ENCODE data around the gene MS4A10. TPM values are rescaled to one million over a fixed set of nuclear protein-coding genes. Genes with fewer than 3 reads are reported as not detected.

MS4A10 gene
- total and polyA plus RNA-seq, 4 donors: not detected

DNA sequence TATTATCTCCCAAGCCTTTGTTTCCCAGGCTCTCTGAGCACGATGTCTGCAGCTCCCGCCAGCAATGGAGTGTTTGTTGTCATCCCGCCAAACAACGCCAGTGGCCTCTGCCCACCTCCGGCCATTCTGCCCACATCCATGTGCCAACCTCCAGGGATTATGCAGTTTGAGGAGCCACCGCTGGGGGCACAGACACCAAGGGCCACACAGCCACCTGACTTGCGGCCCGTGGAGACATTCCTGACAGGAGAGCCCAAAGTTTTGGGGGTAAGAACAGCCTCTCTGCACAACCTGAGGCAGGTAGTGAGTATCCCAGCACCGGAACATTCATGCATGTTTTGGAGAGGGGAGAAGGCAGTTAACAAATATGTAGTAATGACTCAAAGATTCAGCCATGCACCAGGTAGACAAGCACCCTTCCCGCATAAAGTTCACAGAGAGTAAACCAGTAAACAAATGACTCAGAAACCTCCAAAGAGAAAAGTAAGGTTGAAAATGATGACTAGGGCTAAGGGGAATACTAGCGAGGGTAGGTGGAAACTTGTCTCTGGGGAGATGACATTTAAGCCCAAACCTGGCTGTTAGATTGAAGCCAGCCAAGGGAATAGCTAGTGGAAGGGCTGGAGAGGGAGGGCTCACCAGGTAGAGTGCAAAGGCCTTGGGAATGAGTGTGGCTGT is 21.3 kb upstream of the MS4A10 start:
- Histone ChIP-seq H3K9ac (ENCODE audit: low read depth in 1 of 2, low read length in 2 of 2) (no peak overlapping the region), H3K27me3 (ENCODE audit: control insufficient read depth in 4 of 4, insufficient read depth in 4 of 4, low read length in 3 of 4) (peaks cover 0 to 5% (median 0%) of the 10 kb centered on the region in 4 donors), H3K4me1 (ENCODE audit: control insufficient read depth in 4 of 4, insufficient read depth in 4 of 4, low read length in 3 of 4) (no peaks in the 10 kb centered on the region), H3K27ac (ENCODE audit: low read depth in 1 of 2, low read length in 2 of 2) (no peak overlapping the region), H3K4me3 (ENCODE audit: low read depth in 1 of 3, low read length in 3 of 3) (no peak overlapping the region), H3K9me3 (ENCODE audit: control insufficient read depth in 4 of 4, low read length in 3 of 4) (no peaks in the 10 kb centered on the region), H3K36me3 (ENCODE audit: control insufficient read depth in 4 of 4, insufficient read depth in 3 of 4, low read depth in 1 of 4, low read length in 3 of 4) (no peaks in the 10 kb centered on the region)
- 87% methylated on average over 11 of the region's 11 CpGs for WGBS
- DNase-seq (ENCODE audit: low spot score): no peak
- TF ChIP-seq, protein P1, sequence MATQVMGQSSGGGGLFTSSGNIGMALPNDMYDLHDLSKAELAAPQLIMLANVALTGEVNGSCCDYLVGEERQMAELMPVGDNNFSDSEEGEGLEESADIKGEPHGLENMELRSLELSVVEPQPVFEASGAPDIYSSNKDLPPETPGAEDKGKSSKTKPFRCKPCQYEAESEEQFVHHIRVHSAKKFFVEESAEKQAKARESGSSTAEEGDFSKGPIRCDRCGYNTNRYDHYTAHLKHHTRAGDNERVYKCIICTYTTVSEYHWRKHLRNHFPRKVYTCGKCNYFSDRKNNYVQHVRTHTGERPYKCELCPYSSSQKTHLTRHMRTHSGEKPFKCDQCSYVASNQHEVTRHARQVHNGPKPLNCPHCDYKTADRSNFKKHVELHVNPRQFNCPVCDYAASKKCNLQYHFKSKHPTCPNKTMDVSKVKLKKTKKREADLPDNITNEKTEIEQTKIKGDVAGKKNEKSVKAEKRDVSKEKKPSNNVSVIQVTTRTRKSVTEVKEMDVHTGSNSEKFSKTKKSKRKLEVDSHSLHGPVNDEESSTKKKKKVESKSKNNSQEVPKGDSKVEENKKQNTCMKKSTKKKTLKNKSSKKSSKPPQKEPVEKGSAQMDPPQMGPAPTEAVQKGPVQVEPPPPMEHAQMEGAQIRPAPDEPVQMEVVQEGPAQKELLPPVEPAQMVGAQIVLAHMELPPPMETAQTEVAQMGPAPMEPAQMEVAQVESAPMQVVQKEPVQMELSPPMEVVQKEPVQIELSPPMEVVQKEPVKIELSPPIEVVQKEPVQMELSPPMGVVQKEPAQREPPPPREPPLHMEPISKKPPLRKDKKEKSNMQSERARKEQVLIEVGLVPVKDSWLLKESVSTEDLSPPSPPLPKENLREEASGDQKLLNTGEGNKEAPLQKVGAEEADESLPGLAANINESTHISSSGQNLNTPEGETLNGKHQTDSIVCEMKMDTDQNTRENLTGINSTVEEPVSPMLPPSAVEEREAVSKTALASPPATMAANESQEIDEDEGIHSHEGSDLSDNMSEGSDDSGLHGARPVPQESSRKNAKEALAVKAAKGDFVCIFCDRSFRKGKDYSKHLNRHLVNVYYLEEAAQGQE (IDR thresholded peaks at IDR 0.05): no peak
- TF ChIP-seq JUND (IDR thresholded peaks at IDR 0.05) (no peak), HNF4G (IDR thresholded peaks at IDR 0.05) (no peak), NR2F2 (IDR thresholded peaks at IDR 0.05) (no peak), HNF4A (conservative IDR thresholded peaks at IDR 0.05) (no peak), RAD21 (IDR thresholded peaks at IDR 0.05) (no peak), FOXA2 (IDR thresholded peaks at IDR 0.05) (no peak), TAF1 (conservative IDR thresholded peaks at IDR 0.05) (no peak), RXRA (IDR thresholded peaks at IDR 0.05) (no peak), EGR1 (IDR thresholded peaks at IDR 0.05; ENCODE audit: low read depth in 2 of 2) (no peak), GABPA (IDR thresholded peaks at IDR 0.05 in 1 of 2, conservative IDR thresholded peaks at IDR 0.05 in 1 of 2) (no peak), FOXA1 (IDR thresholded peaks at IDR 0.05) (no peak), YY1 (IDR thresholded peaks at IDR 0.05) (no peak), SP1 (IDR thresholded peaks at IDR 0.05) (no peak)
- TF ChIP-seq, protein P2, sequence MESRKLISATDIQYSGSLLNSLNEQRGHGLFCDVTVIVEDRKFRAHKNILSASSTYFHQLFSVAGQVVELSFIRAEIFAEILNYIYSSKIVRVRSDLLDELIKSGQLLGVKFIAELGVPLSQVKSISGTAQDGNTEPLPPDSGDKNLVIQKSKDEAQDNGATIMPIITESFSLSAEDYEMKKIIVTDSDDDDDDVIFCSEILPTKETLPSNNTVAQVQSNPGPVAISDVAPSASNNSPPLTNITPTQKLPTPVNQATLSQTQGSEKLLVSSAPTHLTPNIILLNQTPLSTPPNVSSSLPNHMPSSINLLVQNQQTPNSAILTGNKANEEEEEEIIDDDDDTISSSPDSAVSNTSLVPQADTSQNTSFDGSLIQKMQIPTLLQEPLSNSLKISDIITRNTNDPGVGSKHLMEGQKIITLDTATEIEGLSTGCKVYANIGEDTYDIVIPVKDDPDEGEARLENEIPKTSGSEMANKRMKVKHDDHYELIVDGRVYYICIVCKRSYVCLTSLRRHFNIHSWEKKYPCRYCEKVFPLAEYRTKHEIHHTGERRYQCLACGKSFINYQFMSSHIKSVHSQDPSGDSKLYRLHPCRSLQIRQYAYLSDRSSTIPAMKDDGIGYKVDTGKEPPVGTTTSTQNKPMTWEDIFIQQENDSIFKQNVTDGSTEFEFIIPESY (IDR thresholded peaks at IDR 0.05): no peak
- TF ChIP-seq, protein P3, sequence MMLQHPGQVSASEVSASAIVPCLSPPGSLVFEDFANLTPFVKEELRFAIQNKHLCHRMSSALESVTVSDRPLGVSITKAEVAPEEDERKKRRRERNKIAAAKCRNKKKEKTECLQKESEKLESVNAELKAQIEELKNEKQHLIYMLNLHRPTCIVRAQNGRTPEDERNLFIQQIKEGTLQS (IDR thresholded peaks at IDR 0.05): no peak
- TF ChIP-seq, protein P4, sequence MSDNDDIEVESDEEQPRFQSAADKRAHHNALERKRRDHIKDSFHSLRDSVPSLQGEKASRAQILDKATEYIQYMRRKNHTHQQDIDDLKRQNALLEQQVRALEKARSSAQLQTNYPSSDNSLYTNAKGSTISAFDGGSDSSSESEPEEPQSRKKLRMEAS (IDR thresholded peaks at IDR 0.05): no peak
- TF ChIP-seq, protein P5, sequence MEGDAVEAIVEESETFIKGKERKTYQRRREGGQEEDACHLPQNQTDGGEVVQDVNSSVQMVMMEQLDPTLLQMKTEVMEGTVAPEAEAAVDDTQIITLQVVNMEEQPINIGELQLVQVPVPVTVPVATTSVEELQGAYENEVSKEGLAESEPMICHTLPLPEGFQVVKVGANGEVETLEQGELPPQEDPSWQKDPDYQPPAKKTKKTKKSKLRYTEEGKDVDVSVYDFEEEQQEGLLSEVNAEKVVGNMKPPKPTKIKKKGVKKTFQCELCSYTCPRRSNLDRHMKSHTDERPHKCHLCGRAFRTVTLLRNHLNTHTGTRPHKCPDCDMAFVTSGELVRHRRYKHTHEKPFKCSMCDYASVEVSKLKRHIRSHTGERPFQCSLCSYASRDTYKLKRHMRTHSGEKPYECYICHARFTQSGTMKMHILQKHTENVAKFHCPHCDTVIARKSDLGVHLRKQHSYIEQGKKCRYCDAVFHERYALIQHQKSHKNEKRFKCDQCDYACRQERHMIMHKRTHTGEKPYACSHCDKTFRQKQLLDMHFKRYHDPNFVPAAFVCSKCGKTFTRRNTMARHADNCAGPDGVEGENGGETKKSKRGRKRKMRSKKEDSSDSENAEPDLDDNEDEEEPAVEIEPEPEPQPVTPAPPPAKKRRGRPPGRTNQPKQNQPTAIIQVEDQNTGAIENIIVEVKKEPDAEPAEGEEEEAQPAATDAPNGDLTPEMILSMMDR (IDR thresholded peaks at IDR 0.05; ENCODE audit: low read depth, low read length, missing input control): no peak
